Kidney epithelial cell (primary cell): ENCODE results near the gene TRIM63. TPM values are rescaled to one million over a fixed set of nuclear protein-coding genes. Genes with fewer than 3 reads are reported as not detected.

Source experiments
- DNase-seq: peaks from one replicate; pipeline ENCODE4 v3.0.0-alpha.2; 2010; ENCODE audit warnings: low read depth
- H3K27me3 ChIP-seq: 2 replicates; pipeline ENCODE4 v1.6.0; 2011; ENCODE audit warnings: low read length; ENCODE audit not compliant: control insufficient read depth, insufficient read depth
- H3K36me3 ChIP-seq: 2 replicates; pipeline ENCODE4 v1.5.1; 2011; ENCODE audit warnings: low read length; ENCODE audit not compliant: control insufficient read depth, insufficient read depth
- H3K4me3 ChIP-seq: 2 replicates; pipeline ENCODE4 v1.5.1; 2011; ENCODE audit warnings: low read depth, mild to moderate bottlenecking, control low read depth, low read length
- total RNA-seq: library from RNA; depleted of rRNA; stranded (reverse); fragments of >200 nt; gene quantifications from 2 replicates; pipeline ENCODE4 v1.2.3, GENCODE V29; 2015
- TF ChIP-seq, protein P1 (sequence below): IDR thresholded peaks from 2 replicates; pipeline ENCODE4 v1.5.1; 2011; ENCODE audit warnings: mild to moderate bottlenecking, moderate library complexity, low read length, control low read depth, inconsistent platforms; ENCODE audit not compliant: insufficient read depth, poor library complexity, severe bottlenecking

Gene TRIM63
- total RNA-seq, 1 donor from 2014 or later, result not detected

DNA sequence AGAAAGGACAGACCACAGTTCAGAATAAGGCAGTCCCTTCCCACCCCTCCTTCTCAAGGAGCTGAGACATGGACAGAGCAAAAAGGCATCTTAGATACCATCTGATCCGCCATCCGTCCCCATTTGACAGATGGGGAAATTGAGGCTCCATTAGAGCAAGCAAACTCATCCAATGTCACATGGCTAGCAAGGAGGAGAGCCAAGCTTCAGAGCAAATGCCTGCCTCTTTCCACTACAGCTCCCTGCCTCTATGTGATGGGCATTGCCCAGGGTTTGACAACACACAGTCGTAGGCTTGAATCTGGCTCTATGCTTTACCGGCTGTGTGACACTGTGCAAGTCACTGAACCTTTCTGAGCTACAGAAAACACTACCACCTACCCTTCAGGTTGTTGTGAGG lies 25.5 kb downstream of the TRIM63 start:
- Histone ChIP-seq H3K36me3 (no peaks in the 10 kb centered on the region), H3K4me3 (no peak overlapping the region), H3K27me3 (peaks cover 47% of the 10 kb centered on the region)
- no peak for DNase-seq
- TF ChIP-seq, protein P1, sequence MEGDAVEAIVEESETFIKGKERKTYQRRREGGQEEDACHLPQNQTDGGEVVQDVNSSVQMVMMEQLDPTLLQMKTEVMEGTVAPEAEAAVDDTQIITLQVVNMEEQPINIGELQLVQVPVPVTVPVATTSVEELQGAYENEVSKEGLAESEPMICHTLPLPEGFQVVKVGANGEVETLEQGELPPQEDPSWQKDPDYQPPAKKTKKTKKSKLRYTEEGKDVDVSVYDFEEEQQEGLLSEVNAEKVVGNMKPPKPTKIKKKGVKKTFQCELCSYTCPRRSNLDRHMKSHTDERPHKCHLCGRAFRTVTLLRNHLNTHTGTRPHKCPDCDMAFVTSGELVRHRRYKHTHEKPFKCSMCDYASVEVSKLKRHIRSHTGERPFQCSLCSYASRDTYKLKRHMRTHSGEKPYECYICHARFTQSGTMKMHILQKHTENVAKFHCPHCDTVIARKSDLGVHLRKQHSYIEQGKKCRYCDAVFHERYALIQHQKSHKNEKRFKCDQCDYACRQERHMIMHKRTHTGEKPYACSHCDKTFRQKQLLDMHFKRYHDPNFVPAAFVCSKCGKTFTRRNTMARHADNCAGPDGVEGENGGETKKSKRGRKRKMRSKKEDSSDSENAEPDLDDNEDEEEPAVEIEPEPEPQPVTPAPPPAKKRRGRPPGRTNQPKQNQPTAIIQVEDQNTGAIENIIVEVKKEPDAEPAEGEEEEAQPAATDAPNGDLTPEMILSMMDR, result no peak

DNA sequence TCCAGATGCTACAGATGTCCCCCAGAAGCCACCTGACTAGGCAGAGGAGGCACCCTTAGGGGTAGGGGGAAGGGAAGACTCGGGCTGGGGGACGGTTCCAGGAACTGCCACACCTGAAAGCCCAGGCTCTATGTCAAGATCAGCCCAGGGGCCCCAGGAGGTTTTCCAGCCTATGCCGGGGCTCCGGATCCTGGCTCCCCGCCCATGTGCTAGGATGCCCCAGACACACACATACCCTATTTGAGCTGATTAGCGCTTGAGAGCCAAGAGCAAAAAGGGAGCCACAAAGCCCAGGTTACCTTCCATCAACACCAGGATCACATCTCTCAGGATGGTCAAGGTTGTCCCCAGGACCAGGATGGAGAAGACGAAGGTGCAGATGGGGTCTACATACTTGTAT lies 26.0 kb downstream of the TRIM63 start:
- H3K27me3 ChIP-seq, result peaks cover 41% of the 10 kb centered on the region
- TF ChIP-seq, protein P1, result no peak
- H3K36me3 ChIP-seq, result no peaks in the 10 kb centered on the region

DNA sequence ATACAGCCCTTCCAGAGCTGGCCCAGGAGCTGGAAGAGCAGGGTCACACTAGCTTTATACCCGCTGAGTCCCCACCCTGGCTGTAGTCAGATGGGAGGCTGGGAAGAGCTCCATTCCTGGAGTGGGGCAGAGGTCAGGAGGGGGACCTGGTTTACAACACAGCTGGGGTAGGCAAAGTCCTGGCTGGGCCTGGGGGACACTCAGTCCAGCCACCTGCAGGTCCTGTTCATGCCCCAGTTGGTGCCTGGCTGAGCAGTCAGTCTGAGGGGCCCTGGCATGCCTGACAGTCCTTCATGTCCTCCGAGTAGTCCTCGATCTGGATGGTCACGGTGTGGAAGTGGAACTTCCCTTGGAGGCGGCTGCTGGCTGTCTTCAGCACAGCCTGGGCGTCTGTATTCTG lies 28.5 kb downstream of the TRIM63 start:
- TF ChIP-seq, protein P1, result no peak
- DNase-seq, result no peak
- H3K4me3 ChIP-seq, result no peak overlapping the region
- H3K36me3 ChIP-seq, result no peaks in the 10 kb centered on the region
- peaks cover 16% of the 10 kb centered on the region for H3K27me3 ChIP-seq

More for the DNA sequence above, 26.0 kb downstream of the TRIM63 start:
- no peak overlapping the region for H3K4me3 ChIP-seq
- DNase-seq, result no peak

DNA sequence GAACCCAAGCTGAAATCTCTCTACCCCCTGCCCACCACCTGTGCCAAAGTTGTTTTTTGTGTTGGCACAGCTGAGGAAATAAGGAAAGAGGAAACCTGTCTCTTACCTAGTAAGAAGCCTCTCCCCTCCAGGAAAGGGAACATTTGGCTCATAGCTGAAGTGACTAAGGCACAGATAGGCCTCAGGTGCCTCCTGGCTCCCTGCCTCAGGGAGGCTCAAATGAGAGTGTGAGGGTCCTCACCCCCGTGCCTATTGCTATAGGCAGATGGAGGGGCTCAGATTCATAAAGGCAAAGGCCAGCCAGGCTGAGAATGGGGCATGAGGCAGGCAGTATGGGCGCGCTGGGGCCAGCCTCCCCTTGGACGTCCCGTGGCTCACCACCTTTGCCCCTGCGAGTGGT lies 29.0 kb downstream of the TRIM63 start:
- no peak overlapping the region for H3K4me3 ChIP-seq
- TF ChIP-seq, protein P1, result no peak
- no peaks in the 10 kb centered on the region for H3K36me3 ChIP-seq
- no peak for DNase-seq
- peaks cover 15% of the 10 kb centered on the region for H3K27me3 ChIP-seq

DNA sequence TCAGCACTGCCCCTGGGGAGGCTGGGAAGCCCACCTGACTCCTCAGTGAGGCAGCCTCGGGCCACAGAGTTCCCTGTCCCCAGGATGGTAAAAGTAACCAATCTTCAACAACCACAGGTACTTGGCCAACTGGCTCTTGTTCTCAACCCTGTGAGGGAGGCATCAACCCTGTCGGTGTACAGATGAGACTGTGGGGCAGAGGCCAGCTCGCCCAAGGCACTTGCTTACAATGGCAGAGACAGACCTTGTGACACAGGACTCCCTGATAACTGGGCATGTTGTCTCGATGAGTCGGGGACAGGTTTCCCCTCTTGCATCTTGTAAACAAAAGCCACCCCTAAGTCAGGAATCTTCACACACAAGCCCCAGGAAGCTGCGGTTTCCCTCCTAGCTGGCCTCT lies 29.5 kb downstream of the TRIM63 start:
- DNase-seq, result no peak
- Histone ChIP-seq H3K27me3 (peaks cover 11% of the 10 kb centered on the region), H3K36me3 (no peaks in the 10 kb centered on the region), H3K4me3 (no peak overlapping the region)
- TF ChIP-seq, protein P1, result no peak

DNA sequence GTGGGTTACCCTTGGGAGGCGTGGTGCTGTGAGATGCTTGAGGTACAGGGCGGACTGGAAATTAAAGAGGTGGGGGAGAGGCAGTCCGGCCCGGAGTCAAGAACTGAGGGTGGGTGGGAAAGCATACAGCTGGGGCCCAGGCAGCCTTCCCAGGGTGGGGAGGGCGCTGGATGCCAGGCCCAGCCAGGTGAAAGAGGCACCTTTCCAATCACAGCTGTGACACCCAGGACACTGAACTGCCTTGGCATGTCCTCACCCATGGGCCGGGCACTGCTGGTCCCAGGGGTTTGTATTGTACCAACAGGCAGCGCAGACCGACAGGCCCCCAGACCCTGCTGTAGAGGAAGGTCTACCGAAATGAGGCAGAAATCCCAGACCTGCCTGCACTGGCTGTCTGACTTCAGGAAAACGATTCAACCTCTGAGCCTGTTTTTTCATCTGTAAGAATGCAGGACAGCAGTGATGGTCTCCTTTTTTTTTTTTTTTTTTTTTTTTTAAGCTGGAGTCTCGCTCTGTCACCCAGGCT lies 30.6 kb downstream of the TRIM63 start:
- DNase-seq, result no peak
- Histone ChIP-seq H3K36me3 (no peaks in the 10 kb centered on the region), H3K27me3 (peaks cover 5% of the 10 kb centered on the region), H3K4me3 (no peak overlapping the region)
- TF ChIP-seq, protein P1, result no peak
